ENCODE data around the gene CCT8.

CCT8 gene

DNA sequence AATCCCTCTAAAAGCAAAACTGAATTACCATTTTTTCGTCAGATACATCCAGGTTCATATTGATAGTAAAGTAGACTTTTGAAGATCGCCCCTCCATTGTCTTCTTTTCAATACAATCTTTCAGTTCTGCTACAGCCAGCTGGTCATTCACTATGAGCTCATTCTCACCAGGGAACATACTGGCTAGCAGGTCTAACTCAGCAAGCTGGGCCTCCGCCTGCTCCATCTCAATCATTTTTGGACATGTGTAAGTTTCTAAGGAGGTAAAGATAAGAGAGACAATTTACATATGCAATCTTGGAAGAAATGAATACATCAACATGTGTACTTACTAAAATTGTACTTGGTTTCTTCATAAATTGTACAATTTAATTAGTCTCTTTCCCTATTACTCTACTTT is 65.1 kb downstream of the CCT8 start:
- no peak for DNase-seq (ENCODE audit: extremely low spot score)
- CTCF ChIA-PET: interaction anchor here (1.2 to 1.4 kb wide), 2 partner anchors 15 to 16 kb away, joined by 4 read pairs; partner anchors contain the start of gene USP16
- TF ChIP-seq, protein P1, sequence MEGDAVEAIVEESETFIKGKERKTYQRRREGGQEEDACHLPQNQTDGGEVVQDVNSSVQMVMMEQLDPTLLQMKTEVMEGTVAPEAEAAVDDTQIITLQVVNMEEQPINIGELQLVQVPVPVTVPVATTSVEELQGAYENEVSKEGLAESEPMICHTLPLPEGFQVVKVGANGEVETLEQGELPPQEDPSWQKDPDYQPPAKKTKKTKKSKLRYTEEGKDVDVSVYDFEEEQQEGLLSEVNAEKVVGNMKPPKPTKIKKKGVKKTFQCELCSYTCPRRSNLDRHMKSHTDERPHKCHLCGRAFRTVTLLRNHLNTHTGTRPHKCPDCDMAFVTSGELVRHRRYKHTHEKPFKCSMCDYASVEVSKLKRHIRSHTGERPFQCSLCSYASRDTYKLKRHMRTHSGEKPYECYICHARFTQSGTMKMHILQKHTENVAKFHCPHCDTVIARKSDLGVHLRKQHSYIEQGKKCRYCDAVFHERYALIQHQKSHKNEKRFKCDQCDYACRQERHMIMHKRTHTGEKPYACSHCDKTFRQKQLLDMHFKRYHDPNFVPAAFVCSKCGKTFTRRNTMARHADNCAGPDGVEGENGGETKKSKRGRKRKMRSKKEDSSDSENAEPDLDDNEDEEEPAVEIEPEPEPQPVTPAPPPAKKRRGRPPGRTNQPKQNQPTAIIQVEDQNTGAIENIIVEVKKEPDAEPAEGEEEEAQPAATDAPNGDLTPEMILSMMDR (IDR thresholded peaks at IDR 0.05; ENCODE audit: control extremely low read depth, extremely low read depth, low read depth, missing control alignments): no peak
- POLR2A ChIA-PET: no interaction called here

DNA sequence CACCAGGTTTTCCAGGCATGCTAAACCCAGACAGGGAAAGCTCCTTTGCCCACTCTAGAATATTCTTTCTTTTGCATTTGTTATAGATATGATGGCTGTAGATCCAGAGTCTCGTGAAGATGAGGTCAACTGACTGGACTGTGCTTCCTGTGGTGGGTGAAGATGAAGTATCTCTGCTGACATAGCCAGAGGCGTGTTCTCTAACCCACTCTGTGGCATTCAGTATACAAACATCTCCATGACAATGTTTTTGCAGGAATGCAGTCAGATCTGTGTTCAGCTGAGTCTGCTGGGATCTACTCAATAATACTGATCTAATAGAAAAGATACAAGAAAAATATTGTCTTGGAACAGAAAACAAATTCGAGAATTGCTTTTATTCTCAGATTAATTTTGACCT is 65.6 kb downstream of the CCT8 start:
- DNase-seq (ENCODE audit: extremely low spot score): no peak
- CTCF ChIA-PET: interaction anchor here (1.2 kb wide), 1 partner anchor 14 kb away, joined by 4 read pairs; no protein-coding TSS in a partner anchor
- POLR2A ChIA-PET: no interaction called here
- TF ChIP-seq, protein P1 (IDR thresholded peaks at IDR 0.05; ENCODE audit: control extremely low read depth, extremely low read depth, low read depth, missing control alignments): no peak

DNA sequence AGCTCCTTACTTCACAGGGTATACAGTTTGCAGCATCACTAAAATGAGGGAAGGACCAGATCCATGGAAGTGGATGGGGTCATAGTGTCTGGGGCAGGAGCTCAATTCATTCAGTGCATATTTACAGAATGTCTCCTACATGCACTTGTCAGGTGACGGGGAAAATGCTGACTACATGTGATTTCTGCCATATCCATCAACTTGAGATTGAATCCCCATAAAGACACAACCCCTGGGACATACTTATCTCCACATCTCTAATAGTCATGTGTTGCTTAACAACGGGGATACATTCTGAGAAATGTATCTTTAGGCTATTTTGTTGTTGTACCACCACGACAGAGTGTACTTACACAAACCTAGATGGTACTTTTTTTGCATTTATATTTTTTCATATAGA is 66.3 kb downstream of the CCT8 start:
- POLR2A ChIA-PET: no interaction called here
- CTCF ChIA-PET: no interaction called here
- TF ChIP-seq, protein P1 (IDR thresholded peaks at IDR 0.05; ENCODE audit: control extremely low read depth, extremely low read depth, low read depth, missing control alignments): no peak
- DNase-seq (ENCODE audit: extremely low spot score): no peak
